MM.1S (cell line): ENCODE measurements around the gene SLA2.
"Not testable (repeated sequence)": the region's sequence is repeated elsewhere in the genome, so short reads cannot be mapped to it uniquely, and the experiment has no call there.

ENCODE experiments used
- DNase-seq: peaks from one replicate; pipeline ENCODE4 v3.0.0-alpha.2; 2015
- H2AFZ ChIP-seq: fragments of 300-600 bp; sonication (generic); 2 replicates; pipeline ENCODE4 v1.6.0; 2016; ENCODE audit warnings: antibody characterized with exemption, low read length
- H3F3A ChIP-seq: fragments of 300-600 bp; sonication (generic); 2 replicates; pipeline ENCODE4 v1.6.1; 2016; ENCODE audit warnings: mild to moderate bottlenecking, antibody characterized with exemption, low read length, moderate library complexity, mixed read lengths; ENCODE audit not compliant: insufficient read depth
- H3K27ac ChIP-seq: fragments of 300-600 bp; sonication (generic); 2 replicates; pipeline ENCODE4 v1.5.1; 2016; ENCODE audit warnings: mild to moderate bottlenecking, low read length
- H3K27me3 ChIP-seq: fragments of 300-600 bp; sonication (generic); replicated peaks from 2 replicates; pipeline ENCODE4 v1.6.0; 2016; ENCODE audit warnings: low read length; ENCODE audit not compliant: insufficient read depth
- H3K36me3 ChIP-seq: fragments of 300-600 bp; sonication (generic); replicated peaks from 2 replicates; pipeline ENCODE4 v1.6.1; 2016; ENCODE audit warnings: mild to moderate bottlenecking, low read length, mixed read lengths; ENCODE audit not compliant: insufficient read depth
- H3K4me1 ChIP-seq: fragments of 300-600 bp; sonication (generic); 2 replicates; pipeline ENCODE4 v1.6.1; 2016; ENCODE audit warnings: low read length, mixed read lengths
- H3K4me2 ChIP-seq: fragments of 300-600 bp; sonication (generic); 2 replicates; pipeline ENCODE4 v1.6.0; 2016; ENCODE audit warnings: low read depth, low read length
- H3K4me3 ChIP-seq: fragments of 300-600 bp; sonication (generic); 2 replicates; pipeline ENCODE4 v1.5.1; 2016; ENCODE audit warnings: low read length, mixed read lengths
- H3K79me2 ChIP-seq: fragments of 300-600 bp; sonication (generic); 2 replicates; pipeline ENCODE4 v1.6.1; 2016; ENCODE audit warnings: mixed run types, low read length, mixed read lengths
- H3K9ac ChIP-seq: fragments of 300-600 bp; sonication (generic); 2 replicates; pipeline ENCODE4 v1.6.1; 2016; ENCODE audit warnings: low read length, mixed read lengths
- H3K9me2 ChIP-seq: fragments of 300-600 bp; sonication (generic); replicated peaks from 2 replicates; pipeline ENCODE4 v1.6.1; 2016; ENCODE audit warnings: mild to moderate bottlenecking, low read length, mixed read lengths; ENCODE audit not compliant: insufficient read depth
- H3K9me3 ChIP-seq: fragments of 300-600 bp; sonication (generic); replicated peaks from 2 replicates; pipeline ENCODE4 v1.6.1; 2016; ENCODE audit warnings: mild to moderate bottlenecking, low read length, mixed read lengths; ENCODE audit not compliant: insufficient read depth
- H4K20me1 ChIP-seq: fragments of 300-600 bp; sonication (generic); 2 replicates; pipeline ENCODE4 v1.6.1; 2016; ENCODE audit warnings: mild to moderate bottlenecking, low read length, moderate library complexity, mixed read lengths; ENCODE audit not compliant: insufficient read depth
- EZH2 ChIP-seq: fragments of 300-600 bp; sonication (generic); optimal IDR thresholded peaks from 2 replicates; pipeline ENCODE3; 2017; ENCODE audit warnings: low read depth, mild to moderate bottlenecking, antibody characterized with exemption, low read length, mixed read lengths
- EZH2phosphoT487 ChIP-seq: fragments of 300-600 bp; sonication (generic); IDR thresholded peaks from 2 replicates; pipeline ENCODE4 v1.6.1; 2018; ENCODE audit warnings: antibody characterized with exemption, low read length
- TF ChIP-seq, protein P1 (sequence below): fragments of 300-600 bp; sonication (generic); IDR thresholded peaks from 2 replicates; pipeline ENCODE4 v1.5.1; 2016; ENCODE audit warnings: antibody characterized with exemption, low read length, mixed read lengths

The SLA2 gene

DNA sequence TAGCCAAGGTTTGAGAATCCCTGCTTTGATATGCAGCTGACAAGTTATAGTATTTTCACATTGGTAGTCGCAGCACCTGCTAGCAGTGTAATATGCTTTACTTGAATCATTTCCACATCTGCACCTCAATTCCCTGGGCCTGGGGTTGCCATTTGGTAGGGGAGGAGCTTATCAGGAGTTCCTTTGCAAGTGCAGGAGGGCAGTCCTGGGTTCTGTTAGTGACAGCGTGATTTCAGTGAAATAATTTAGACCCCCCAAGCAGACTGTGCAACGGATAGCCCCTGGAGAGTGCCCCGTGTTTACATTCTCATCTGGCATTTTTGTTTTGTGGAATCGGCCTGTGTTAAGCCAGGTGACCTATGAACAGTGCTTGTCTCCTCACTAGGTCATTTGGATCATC, 34.4 kb downstream of the SLA2 start:
- peaks cover 51% of the 10 kb centered on the region for H3K79me2 ChIP-seq
- no peaks in the 10 kb centered on the region for H3K9me3 ChIP-seq
- H3K4me1 ChIP-seq, result 0 out of 2 replicates have a peak, but pooled peaks cover 4% of the 10 kb centered on the region
- no peaks in the 10 kb centered on the region for H3K27me3 ChIP-seq
- no peak overlapping the region for H3K27ac ChIP-seq
- H3K4me3 ChIP-seq, result no peak overlapping the region
- peaks cover 14% of the 10 kb centered on the region; the same call in 1 of the 2 replicates for H3K36me3 ChIP-seq
- no peak overlapping the region for H3K9ac ChIP-seq
- H3K4me2 ChIP-seq, result no peak overlapping the region
- DNase-seq, result no peak
- TF ChIP-seq, protein P1, sequence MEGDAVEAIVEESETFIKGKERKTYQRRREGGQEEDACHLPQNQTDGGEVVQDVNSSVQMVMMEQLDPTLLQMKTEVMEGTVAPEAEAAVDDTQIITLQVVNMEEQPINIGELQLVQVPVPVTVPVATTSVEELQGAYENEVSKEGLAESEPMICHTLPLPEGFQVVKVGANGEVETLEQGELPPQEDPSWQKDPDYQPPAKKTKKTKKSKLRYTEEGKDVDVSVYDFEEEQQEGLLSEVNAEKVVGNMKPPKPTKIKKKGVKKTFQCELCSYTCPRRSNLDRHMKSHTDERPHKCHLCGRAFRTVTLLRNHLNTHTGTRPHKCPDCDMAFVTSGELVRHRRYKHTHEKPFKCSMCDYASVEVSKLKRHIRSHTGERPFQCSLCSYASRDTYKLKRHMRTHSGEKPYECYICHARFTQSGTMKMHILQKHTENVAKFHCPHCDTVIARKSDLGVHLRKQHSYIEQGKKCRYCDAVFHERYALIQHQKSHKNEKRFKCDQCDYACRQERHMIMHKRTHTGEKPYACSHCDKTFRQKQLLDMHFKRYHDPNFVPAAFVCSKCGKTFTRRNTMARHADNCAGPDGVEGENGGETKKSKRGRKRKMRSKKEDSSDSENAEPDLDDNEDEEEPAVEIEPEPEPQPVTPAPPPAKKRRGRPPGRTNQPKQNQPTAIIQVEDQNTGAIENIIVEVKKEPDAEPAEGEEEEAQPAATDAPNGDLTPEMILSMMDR, result no peak
- TF ChIP-seq EZH2phosphoT487 (no peak), EZH2 (no peak)
- peaks cover 4% of the 10 kb centered on the region; the same call in 1 of the 2 replicates for H3F3A ChIP-seq
- no peak overlapping the region for H2AFZ ChIP-seq
- H3K9me2 ChIP-seq, result no peaks in the 10 kb centered on the region
- no peaks in the 10 kb centered on the region for H4K20me1 ChIP-seq

DNA sequence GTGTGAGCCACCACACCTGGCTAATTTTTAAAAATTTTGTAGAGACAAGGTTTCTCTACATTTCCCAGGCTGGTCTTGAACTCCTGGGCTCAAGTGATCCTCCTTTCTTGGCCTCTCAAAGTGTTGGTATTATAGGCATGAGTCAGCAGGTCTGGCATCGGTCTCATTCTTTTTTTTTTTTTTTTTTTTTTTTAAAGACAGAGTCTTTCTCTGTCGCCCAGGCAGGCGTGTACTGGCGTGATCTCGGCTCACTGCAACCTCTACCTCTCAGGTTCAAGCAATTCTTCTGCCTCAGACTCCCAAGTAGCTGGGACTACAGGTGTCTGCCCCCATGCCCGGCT, 37.6 kb downstream of the SLA2 start:
- not testable (repeated sequence) for H3K4me2 ChIP-seq, H4K20me1 ChIP-seq, H2AFZ ChIP-seq, H3K27ac ChIP-seq, H3K9me2 ChIP-seq, H3K9ac ChIP-seq, H3K27me3 ChIP-seq, H3K9me3 ChIP-seq, H3K4me3 ChIP-seq, DNase-seq
- Histone ChIP-seq H3F3A (peaks cover 27% of the 10 kb centered on the region; the same call in 1 of the 2 replicates), H3K4me1 (peaks cover 14% of the 10 kb centered on the region), H3K79me2 (peaks cover 61% of the 10 kb centered on the region), H3K36me3 (peaks cover 12% of the 10 kb centered on the region; the same call in 1 of the 2 replicates)

DNA sequence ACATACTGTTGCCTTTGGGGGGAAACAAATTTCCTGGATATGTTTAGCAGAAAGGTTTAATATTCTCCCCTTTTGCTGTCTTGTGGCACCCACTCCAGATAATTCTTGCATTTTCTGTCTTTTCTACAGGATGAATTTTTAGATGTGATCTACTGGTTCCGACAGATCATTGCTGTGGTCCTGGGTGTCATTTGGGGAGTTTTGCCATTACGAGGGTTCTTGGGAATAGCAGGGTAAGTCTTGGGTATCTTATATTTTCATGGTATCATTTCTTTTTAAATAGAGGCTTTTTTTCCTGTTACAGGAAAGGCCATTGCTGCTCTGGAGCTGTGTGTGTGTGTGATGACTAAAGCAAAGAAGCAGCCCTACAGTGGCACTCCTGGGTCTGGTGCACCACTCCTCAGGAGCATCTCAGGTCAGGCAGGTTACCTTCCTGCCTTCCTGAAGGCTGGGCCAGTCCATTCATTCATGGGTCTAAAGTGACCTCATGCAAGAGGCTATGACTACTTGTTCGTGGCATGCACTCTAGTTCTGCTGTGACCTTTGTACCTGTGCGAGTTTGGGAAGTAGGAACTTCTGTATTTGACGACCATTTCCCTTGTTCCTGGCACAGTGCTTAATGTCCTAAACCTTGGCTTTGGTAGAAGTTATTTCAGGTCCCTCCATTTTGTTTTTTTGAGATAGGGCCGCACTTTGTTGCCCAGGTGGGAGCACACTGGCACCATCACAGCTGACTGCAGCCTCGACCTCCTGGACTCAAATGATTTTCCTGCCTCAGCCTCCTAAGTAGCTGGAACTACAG, 38.2 kb downstream of the SLA2 start:
- peaks cover 12% of the 10 kb centered on the region; the same call in 1 of the 2 replicates for H3K36me3 ChIP-seq
- H3K27ac ChIP-seq, result no peak overlapping the region; the same call in 1 of the 2 replicates
- H2AFZ ChIP-seq, result no peak overlapping the region
- no peak for DNase-seq
- peaks cover 57% of the 10 kb centered on the region for H3K79me2 ChIP-seq
- H3K27me3 ChIP-seq, result no peaks in the 10 kb centered on the region
- peak overlapping the region; percentile 58 for H3K4me2 ChIP-seq
- H4K20me1 ChIP-seq, result no peaks in the 10 kb centered on the region
- TF ChIP-seq EZH2 (no peak), EZH2phosphoT487 (no peak)
- TF ChIP-seq, protein P1, result no peak
- H3F3A ChIP-seq, result peaks cover 27% of the 10 kb centered on the region; the same call in 1 of the 2 replicates
- H3K9me2 ChIP-seq, result no peaks in the 10 kb centered on the region
- no peaks in the 10 kb centered on the region for H3K9me3 ChIP-seq
- H3K4me1 ChIP-seq, result peaks cover 14% of the 10 kb centered on the region
- peak overlapping the region; percentile 30; the same call in 1 of the 2 replicates for H3K4me3 ChIP-seq
- H3K9ac ChIP-seq, result peak overlapping the region; percentile 96; the same call in 1 of the 2 replicates
